Gastrocnemius medialis (tissue), 4 donors: Measurements from ENCODE around the gene HLA-F.

ENCODE experiments used
- CTCF ChIP-seq, 5 experiments: fragments of 450-650 bp in 3 of 5; fragments of 200-600 bp in 2 of 5; sonication (generic) in 2 of 5; IDR thresholded peaks in 4 of 5; conservative IDR thresholded peaks in 1 of 5; 1 replicate in 4 of 5; 2 replicates in 1 of 5; pipeline ENCODE4 v1.5.1; 2016 to 2019; ENCODE audit warnings: antibody characterized with exemption in 5 of 5, mild to moderate bottlenecking in 3 of 5, moderate library complexity in 3 of 5
- POLR2A ChIP-seq, 2 donors: fragments of 450-650 bp; IDR thresholded peaks; one replicate each; pipeline ENCODE4 v1.6.1; 2017; ENCODE audit warnings: antibody characterized with exemption in 2 of 2, mild to moderate bottlenecking in 2 of 2, moderate library complexity in 2 of 2

- TF ChIP-seq CTCF (IDR thresholded peaks at IDR 0.05 in 4 of 5, conservative IDR thresholded peaks at IDR 0.05 in 1 of 5) (no peak), POLR2A (IDR thresholded peaks at IDR 0.05) (no peak)
Measured at GRCh38 chr6:29694637-29695036, 28.6 kb upstream of the HLA-F start.
